ENCODE measurements around the gene TAF4.
"Not testable (repeated sequence)": the region's sequence is repeated elsewhere in the genome, so short reads cannot be mapped to it uniquely, and the experiment has no call there.

The TAF4 gene

DNA sequence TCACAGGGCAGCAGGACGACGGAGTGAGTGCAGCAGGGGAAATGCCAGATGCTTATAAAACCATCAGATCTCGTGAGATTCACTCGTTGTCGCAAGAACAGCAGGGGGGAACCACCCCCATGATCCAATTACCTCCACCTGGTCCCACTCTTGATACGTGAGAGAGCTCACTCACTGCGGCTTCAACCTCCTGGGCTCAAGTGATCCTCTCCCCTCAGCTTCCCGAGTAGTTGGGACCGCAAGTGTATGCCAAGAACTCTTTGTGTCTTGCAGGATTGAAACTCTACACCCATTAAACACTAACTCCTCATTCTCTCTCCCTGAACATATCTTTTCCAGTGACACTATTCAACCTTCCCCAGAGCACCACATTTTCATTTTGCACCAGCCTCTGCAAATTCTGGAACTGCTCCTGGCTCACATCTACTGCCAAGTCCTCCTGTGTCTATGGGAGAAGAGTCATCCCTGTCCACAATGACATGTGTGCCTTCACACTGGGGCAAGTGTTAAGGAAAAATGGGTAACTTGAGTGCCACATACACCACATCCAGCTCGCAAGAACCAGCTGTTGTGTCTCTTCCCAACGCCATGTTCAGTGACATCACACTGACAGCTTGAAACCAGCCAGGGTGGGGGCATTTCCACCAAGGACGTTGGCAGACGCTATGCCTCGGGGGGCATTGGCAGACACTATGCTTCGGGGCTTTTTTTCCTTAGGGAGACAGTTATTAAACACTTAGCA, 14.7 kb upstream of the TAF4 start:
- H3K27ac ChIP-seq, result no peak overlapping the region
- no peak for DNase-seq (ENCODE audit: low read depth, low spot score)

DNA sequence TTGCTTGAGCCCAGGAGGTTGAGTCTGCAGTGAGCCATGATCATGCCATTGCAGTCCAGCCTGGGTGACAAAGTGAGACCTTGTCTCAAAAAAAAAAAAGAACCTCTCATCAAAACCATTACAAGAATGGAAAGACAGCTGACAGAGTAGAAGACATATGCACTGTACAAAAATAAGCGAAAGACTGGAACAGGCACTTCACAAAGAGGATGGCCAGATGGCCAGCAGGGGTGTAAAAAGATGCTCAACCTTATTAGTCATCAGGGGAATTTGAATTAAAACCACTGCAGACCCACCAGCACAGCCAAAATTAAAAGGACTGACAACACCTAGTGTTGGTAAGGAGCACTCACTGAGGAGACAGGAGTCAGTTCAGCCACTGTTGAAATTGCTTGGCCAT, 13.5 kb upstream of the TAF4 start:
- no peak for DNase-seq (ENCODE audit: low read depth, low spot score)

DNA sequence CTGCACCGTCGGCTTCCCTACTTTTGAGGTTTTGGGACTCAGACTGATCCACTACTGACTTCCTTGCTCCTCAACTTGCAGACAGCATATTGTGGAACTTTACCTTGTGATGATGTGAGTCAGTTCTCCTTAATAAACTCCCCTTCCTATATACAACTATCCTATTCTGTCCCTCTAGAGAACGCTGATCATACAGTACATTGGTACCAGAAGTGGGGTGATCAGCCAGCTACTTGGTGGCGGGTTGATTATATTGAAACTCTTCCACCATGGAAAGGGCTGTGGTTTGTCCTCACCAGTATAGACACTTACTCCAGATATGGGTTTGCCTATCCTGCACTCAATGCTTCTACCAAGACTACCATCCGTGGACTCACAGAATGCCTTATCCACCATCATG, 7.6 kb upstream of the TAF4 start:
- DNase-seq (ENCODE audit: low read depth, low spot score), result no peak
- no peak overlapping the region for H3K27ac ChIP-seq

More for the DNA sequence above, 13.5 kb upstream of the TAF4 start:
- H3K27ac ChIP-seq, result no peak overlapping the region

GRCh38 chr20:62071669-62072430, 6.2 kb upstream of the TAF4 start:
- H3K27ac ChIP-seq; DNase-seq (ENCODE audit: low read depth, low spot score): not testable (repeated sequence)

GRCh38 chr20:62069741-62070216, 4.1 kb upstream of the TAF4 start:
- DNase-seq (ENCODE audit: low read depth, low spot score), result peak; percentile 33
- no peak overlapping the region for H3K27ac ChIP-seq

- no peak for DNase-seq (ENCODE audit: low read depth, low spot score)
- H3K27ac ChIP-seq, result no peak overlapping the region
Measured at GRCh38 chr20:62068997-62069396, 3.3 kb upstream of the TAF4 start.

- no peak for DNase-seq (ENCODE audit: low read depth, low spot score)
- no peak overlapping the region for H3K27ac ChIP-seq
Measured at GRCh38 chr20:62067547-62068260, 2.0 kb upstream of the TAF4 start.

GRCh38 chr20:62066983-62067433, 1.3 kb upstream of the TAF4 start:
- no peak overlapping the region for H3K27ac ChIP-seq
- no peak for DNase-seq (ENCODE audit: low read depth, low spot score)

DNA sequence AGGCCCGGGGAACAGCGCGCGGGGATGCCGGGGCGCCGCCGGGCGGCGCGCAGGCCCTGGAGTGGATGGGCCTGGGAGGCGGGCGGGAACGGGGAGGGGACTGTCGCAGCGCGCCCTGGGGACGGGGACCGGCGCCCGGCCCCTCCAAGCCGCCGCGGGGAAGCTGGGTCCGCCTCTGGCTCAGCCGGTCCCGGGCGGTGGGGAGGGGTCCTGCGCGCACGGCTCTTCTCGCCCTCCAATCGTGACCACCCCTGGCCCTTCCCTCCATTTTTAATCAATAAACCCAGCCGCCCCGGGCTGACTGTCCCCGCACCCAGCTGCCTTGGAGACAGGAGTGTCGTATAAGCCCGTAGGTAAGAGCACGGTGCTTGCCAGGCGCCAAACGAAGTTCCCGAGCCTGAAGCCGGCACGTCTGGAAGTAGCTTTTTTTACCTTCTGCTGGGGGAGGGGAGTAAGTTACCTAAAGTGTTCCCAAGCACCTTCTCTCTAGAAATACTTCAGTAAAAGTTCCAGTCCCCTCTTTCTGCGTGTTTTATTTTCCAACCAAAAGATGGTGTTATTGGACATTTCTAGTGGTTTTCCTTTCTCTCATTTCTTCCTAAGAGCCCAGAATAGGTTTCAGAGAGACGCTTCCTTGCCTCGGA, 780 bp upstream of the TAF4 start:
- peak overlapping the region; percentile 51 for H3K27ac ChIP-seq
- no peak for DNase-seq (ENCODE audit: low read depth, low spot score)

- no peak for DNase-seq (ENCODE audit: low read depth, low spot score)
- peak overlapping the region; percentile 24 for H3K27ac ChIP-seq
Measured at GRCh38 chr20:62064770-62065673, 659 bp downstream of the TAF4 start.

DNA sequence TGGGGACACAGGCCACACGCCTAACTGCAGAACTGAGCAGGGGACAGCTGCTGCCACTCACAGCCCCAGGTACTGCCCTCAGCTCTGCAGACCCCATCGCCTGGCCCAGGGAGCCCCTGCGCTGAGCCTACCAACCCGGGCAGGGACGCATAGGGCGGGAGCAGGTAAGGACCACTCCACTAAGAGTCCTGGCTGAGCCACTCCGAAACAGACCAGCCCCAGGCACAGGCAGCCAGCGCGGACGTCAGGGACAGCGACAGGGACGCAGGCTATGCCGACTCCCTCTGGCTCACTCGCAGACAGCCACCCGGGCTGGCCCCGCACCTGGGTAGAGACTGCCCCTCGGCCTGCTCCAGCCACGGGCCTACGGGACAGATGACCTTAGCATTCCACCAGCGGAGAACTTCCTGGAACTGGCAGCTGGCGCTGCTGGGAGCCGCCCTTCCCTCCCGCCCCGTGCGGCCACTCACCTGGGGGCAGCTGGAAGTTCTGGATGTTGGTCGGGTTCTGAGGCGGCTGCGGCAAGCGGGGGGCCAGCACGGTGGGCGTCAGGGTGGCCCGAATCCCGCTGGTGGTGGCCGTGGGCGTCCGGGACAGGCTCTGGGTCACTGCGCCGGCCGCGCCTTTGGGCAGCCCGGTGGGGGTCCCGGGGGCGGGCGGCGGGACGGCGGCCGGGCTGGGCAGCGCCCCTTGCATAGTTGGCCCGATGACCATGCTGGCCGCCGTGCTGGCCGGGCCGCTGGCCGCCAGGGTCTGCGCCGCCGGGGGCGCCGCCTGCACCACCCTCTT, 1.5 kb downstream of the TAF4 start:
- DNase-seq (ENCODE audit: low read depth, low spot score), result no peak
- H3K27ac ChIP-seq, result no peak overlapping the region

- no peak for DNase-seq (ENCODE audit: low read depth, low spot score)
- H3K27ac ChIP-seq, result no peak overlapping the region
Measured at GRCh38 chr20:62063315-62063980, 2.2 kb downstream of the TAF4 start.

DNA sequence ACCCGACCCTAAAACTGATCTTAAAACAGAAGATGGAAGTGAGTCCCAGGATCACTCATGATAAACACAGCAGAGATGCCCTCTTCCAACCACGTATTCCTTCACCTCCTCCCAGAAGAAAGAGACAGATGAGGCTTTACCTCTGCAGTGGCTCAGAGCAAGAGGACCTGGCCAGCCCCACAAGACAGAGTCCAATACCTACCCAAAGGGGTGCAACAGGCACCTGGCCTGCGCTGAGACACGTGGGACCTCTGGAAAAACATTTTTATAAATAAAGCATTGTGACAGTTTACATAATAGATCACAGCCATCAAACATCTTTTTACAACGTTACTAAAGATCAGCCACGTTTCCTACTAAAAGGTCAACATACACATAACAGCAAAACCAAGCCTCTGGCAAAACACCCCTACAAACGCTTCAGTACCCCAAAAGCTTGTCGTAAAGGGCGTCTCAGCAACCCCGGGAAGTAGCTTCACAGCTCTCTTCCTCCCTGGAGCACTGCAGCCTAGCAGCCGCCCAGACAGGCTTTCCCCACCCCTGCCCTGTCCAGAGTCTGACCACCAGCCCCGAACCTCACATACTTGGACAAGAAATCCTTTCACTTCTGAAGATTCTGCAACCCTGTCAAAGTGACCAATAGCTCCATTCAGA, 2.9 kb downstream of the TAF4 start:
- DNase-seq (ENCODE audit: low read depth, low spot score), result no peak
- H3K27ac ChIP-seq, result no peak overlapping the region

DNA sequence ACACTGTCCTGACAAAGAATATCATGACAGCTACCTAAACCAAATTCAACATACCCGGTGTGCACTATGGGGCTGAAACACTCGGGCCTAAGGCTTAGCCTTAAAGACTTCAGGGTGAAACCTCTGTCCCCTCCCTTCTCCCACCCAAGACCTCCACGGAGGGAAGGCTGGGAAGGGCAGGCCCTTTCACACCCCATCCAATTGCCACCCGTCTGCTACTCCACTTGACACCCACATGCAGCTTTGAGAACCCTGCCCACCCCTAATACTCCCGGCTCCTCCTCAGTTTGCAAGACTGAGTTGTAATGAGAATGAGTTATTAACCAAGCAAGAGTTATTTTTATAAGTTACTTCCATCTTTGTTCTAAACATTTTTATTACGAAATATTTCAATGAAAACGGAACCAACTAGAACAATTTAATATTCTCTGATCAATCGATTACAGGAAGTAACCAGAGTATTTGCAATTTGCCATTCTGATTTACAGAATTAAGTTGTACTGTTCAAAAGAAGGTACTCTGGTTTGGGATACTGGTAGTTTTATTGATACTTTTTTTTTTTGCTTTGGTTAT, 3.7 kb downstream of the TAF4 start:
- no peak for DNase-seq (ENCODE audit: low read depth, low spot score)
- no peak overlapping the region for H3K27ac ChIP-seq

DNA sequence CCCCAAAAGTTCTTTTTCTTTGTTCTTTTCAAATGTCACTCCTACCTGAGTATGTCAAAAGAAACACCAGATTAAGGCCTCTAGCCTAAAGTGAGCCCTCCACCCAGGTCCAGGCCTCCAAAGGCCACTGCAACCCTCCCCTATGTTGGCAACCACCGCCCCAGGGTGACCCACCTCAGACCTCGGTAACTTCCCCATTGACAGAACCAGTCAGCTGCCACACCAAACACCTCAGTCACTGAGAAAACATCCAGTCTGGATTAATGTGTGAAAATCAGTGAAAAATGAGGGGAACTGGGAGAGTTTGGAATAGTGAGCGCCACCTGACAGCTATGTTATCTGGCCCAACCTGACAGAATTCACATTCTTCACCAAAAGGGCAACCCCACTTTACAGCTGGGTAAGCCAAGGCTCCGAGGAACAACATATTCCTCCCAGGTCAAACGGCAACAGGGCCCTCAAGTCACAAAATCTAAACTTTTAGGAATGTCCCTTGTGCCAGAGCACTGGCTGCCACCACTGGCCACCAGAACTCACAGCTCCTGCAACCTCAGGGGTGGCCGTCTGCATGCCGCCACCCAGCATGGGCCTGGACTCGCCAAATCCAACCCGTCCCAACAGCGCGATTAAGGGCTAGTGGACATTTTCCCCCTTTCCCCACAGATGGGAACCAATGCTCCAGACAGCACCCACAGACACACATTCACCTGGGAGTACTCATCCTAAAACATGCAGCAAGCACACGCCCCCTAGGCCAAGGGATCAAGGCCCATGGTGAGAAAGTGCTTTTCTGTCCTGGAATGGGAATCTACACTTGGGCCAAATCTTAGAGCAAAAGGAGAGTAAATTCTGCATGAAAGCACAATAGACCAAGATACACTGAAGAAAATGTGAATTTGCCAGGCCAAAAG, 4.8 kb downstream of the TAF4 start:
- H3K27ac ChIP-seq, result no peak overlapping the region
- no peak for DNase-seq (ENCODE audit: low read depth, low spot score)

GRCh38 chr20:62059920-62060630, 5.6 kb downstream of the TAF4 start:
- no peak for DNase-seq (ENCODE audit: low read depth, low spot score)
- no peak overlapping the region for H3K27ac ChIP-seq

Measured in epithelial cell of prostate (primary cell).